MCF 10A (cell line): ENCODE measurements around the gene KRTCAP2. TPM values are rescaled to one million over a fixed set of nuclear protein-coding genes. Genes with fewer than 3 reads are reported as not detected.
"Not testable (repeated sequence)": the region's sequence is repeated elsewhere in the genome, so short reads cannot be mapped to it uniquely, and the experiment has no call there.

Experiments used
- BruUV-seq: library from RNA; stranded (reverse); fragments of 400-500 nt; replicated peaks from 2 replicates; lab custom pipeline; 2021; lab: Mats Ljungman, UMichigan
- CTCF ChIA-PET: fragments of 300-600 bp; sonication (Branson Sonifier 250); formaldehyde crosslinking; extraction: SDS; loops from one replicate; lab custom pipeline; 2021; ENCODE audit warnings: antibody characterized with exemption, inconsistent platforms; lab: Yijun Ruan, JAX
- POLR2A ChIA-PET: fragments of 300-600, 350-650 bp; sonication (Branson Sonifier 250); formaldehyde crosslinking; extraction: SDS; loops from one replicate; lab custom pipeline; 2020; ENCODE audit warnings: antibody characterized with exemption, inconsistent platforms; lab: Yijun Ruan, JAX
- DNase-seq: peaks from one replicate; pipeline ENCODE4 v3.0.0-alpha.2; 2018; ENCODE audit not compliant: unreplicated experiment
- H3K27ac Mint-ChIP-seq: one replicate; pipeline ENCODE4 v1.8.0; 2022; ENCODE audit warnings: mild to moderate bottlenecking, low read depth, mixed read lengths; ENCODE audit not compliant: unreplicated experiment
- H3K27me3 Mint-ChIP-seq: one replicate; pipeline ENCODE4 v1.8.0; 2022; ENCODE audit warnings: mixed read lengths; ENCODE audit not compliant: insufficient read depth, unreplicated experiment
- H3K36me3 Mint-ChIP-seq: one replicate; pipeline ENCODE4 v1.8.0; 2022; ENCODE audit warnings: mild to moderate bottlenecking, moderate library complexity, mixed read lengths; ENCODE audit not compliant: insufficient read depth, unreplicated experiment
- H3K4me1 Mint-ChIP-seq: one replicate; pipeline ENCODE4 v1.8.0; 2022; ENCODE audit warnings: mixed read lengths; ENCODE audit not compliant: insufficient read depth, unreplicated experiment
- H3K4me3 Mint-ChIP-seq: one replicate; pipeline ENCODE4 v1.8.0; 2022; ENCODE audit warnings: mild to moderate bottlenecking, moderate library complexity, mixed read lengths; ENCODE audit not compliant: unreplicated experiment
- H3K9me3 Mint-ChIP-seq: one replicate; pipeline ENCODE4 v1.8.0; 2022; ENCODE audit warnings: mixed read lengths; ENCODE audit not compliant: unreplicated experiment
- intact Hi-C: fragments of 100-400 bp; cut with micrococcal nuclease; formaldehyde crosslinking; loops from 2 replicates; pipeline ENCODE4 v1.14.1; 2022
- total RNA-seq: library from RNA; stranded (reverse); gene quantifications from 2 replicates; pipeline ENCODE4 v1.2.3, GENCODE V29; 2022
- TF ChIP-seq, protein P1 (sequence below): fragments of 200-600 bp; IDR thresholded peaks from one replicate; pipeline ENCODE4 v1.8.0; 2022; ENCODE audit warnings: antibody characterized with exemption, mild to moderate bottlenecking; ENCODE audit not compliant: unreplicated experiment

KRTCAP2 gene
- total RNA-seq, 1 experiment from 2014 or later, result 313 TPM

DNA sequence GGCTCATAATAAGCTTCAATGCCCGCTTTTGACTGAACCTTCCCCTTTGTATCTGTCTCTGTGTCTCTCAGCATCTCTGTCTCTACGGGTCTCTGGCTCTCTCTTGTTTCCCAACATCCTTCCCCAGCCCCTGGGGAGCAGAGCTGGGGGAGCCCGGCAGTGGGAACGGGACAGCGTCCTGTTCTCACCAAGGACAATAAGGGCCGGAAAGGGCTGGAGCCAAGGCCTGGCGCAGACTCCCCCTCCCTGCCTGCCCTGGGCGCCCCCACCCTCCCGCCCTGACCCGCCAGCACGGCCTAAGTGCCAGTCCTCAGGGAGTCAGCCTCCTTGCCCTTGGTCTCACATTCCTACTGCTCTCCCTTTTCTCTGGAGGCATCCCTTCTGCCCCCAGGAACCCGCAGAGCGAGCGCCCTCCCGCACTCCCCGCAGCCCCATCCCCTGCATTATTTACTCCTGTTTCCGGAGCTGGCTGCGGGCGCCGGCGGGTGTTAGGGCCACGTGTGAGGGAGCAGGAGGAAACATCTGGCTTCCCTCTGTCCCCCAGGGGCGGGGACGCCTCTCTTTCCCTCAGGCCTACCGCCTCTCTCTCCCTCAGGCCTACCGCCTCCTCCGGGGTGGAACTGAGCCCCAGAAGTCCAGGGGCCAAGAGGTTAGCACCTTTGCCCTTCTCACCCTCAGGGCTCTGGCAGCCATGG lies 6.5 kb downstream of the KRTCAP2 start:
- Mint-ChIP-seq H3K4me3 (no peak overlapping the region), H3K9me3 (no peaks in the 10 kb centered on the region), H3K36me3 (peaks cover 25% of the 10 kb centered on the region), H3K27ac (no peak overlapping the region), H3K27me3 (no peaks in the 10 kb centered on the region), H3K4me1 (peaks cover 15% of the 10 kb centered on the region)
- intact Hi-C loops, result loop anchor here (1.0 kb wide), 2 partner anchors 39 to 72 kb away; partner anchors contain the start of gene EFNA1
- CTCF ChIA-PET, result interaction anchor here (0.6 to 14.5 kb wide), 23 partner anchors 10 to 1293 kb away, joined by 3 to 380 read pairs (median 5); partner anchors contain the start of gene EFNA1
- TF ChIP-seq, protein P1, sequence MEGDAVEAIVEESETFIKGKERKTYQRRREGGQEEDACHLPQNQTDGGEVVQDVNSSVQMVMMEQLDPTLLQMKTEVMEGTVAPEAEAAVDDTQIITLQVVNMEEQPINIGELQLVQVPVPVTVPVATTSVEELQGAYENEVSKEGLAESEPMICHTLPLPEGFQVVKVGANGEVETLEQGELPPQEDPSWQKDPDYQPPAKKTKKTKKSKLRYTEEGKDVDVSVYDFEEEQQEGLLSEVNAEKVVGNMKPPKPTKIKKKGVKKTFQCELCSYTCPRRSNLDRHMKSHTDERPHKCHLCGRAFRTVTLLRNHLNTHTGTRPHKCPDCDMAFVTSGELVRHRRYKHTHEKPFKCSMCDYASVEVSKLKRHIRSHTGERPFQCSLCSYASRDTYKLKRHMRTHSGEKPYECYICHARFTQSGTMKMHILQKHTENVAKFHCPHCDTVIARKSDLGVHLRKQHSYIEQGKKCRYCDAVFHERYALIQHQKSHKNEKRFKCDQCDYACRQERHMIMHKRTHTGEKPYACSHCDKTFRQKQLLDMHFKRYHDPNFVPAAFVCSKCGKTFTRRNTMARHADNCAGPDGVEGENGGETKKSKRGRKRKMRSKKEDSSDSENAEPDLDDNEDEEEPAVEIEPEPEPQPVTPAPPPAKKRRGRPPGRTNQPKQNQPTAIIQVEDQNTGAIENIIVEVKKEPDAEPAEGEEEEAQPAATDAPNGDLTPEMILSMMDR, result no peak
- POLR2A ChIA-PET, result interaction anchor here (0.7 to 1.9 kb wide), 7 partner anchors 27 to 118 kb away, joined by 3 to 12 read pairs (median 3); partner anchors contain the start of gene DPM3
- no TSS peak for BruUV-seq
- no peak for DNase-seq

DNA sequence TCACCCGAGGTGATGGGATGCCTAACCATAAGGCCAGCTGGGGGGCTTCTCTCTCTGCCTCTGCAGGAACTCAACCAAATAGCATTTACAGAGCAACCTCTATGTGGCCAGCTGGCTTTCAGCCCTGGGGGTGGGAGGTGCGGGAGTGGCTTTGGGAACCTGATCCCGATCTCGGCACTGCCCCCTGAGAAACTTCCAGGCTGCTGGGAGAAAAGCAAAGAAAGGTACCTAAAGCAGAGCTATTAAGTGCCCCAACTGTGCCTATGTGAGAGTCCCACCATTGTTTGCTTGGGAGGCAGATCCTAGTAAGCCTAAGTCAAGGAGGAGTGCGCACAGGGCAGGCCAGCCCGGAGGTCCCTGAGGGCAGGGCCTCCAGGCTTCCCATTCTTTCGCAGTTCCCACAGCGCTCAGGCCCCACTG lies 7.0 kb downstream of the KRTCAP2 start:
- CTCF ChIA-PET, result interaction anchor here (0.5 to 14.5 kb wide), 17 partner anchors 10 to 685 kb away, joined by 3 to 380 read pairs (median 4); no protein-coding TSS in a partner anchor

DNA sequence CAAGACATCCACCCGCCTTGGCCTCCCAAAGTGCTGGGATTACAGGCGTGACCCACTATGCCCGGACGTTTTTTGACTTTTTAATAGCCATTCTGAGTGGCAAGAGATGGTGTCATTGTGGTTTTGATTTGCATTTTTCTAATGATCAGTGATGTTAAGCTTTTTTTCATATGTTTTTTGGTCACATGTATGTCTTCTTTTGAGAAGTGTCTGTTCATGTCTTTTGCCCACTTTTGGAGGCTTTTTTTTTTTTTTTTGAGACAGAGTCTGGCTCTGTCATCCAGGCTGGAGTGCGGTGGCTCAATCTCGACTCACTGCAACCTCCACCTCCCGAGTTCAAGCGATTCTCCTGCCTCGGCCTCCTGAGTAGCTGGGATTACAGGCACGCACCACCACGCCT lies 8.5 kb downstream of the KRTCAP2 start:
- BruUV-seq, H3K9me3 Mint-ChIP-seq, intact Hi-C loops, H3K4me1 Mint-ChIP-seq, DNase-seq, H3K4me3 Mint-ChIP-seq, H3K36me3 Mint-ChIP-seq, H3K27ac Mint-ChIP-seq, H3K27me3 Mint-ChIP-seq: not testable (repeated sequence)
- ChIA-PET CTCF (interaction anchor here (0.6 to 14.5 kb wide), 7 partner anchors 8 to 74 kb away, joined by 3 to 380 read pairs (median 4); partner anchors contain the start of gene KRTCAP2), POLR2A (interaction anchor here (0.6 to 2.3 kb wide), 2 partner anchors 8 to 55 kb away, joined by 3 to 7 read pairs; partner anchors contain the start of gene KRTCAP2)

More for the DNA sequence above, 7.0 kb downstream of the KRTCAP2 start:
- no peak overlapping the region for H3K27ac Mint-ChIP-seq
- DNase-seq, result no peak
- TF ChIP-seq, protein P1, result no peak
- peaks cover 20% of the 10 kb centered on the region for H3K36me3 Mint-ChIP-seq
- intact Hi-C loops, result no loop called here
- peaks cover 15% of the 10 kb centered on the region for H3K4me1 Mint-ChIP-seq
- H3K27me3 Mint-ChIP-seq, result no peaks in the 10 kb centered on the region
- BruUV-seq, result no TSS peak
- no peak overlapping the region for H3K4me3 Mint-ChIP-seq
- POLR2A ChIA-PET, result interaction anchor here (1.4 kb wide), 1 partner anchor 40 kb away, joined by 3 read pairs; no protein-coding TSS in a partner anchor
- H3K9me3 Mint-ChIP-seq, result no peaks in the 10 kb centered on the region

DNA sequence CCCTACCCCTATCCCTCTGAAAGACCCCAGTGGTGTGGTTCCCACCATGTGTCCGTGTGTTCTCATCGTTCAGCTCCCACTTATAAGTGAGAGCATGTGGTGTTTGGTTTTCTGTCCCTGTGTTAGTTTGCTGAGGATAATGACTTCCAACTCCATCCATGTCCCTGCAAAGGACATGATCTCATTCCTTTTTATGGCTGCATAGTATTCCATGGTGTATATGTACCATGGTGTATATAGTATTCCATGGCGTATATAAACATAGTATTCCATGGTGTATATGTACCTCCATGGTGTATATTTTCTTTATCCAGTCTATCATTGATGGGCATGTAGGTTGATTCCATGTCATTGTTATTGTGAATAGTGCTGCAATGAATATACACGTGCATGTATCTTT lies 9.3 kb downstream of the KRTCAP2 start:
- H3K4me3 Mint-ChIP-seq, H3K36me3 Mint-ChIP-seq, H3K27me3 Mint-ChIP-seq, BruUV-seq, H3K9me3 Mint-ChIP-seq, DNase-seq, H3K27ac Mint-ChIP-seq, H3K4me1 Mint-ChIP-seq, intact Hi-C loops: not testable (repeated sequence)
- POLR2A ChIA-PET, result interaction anchor here (0.6 to 2.3 kb wide), 4 partner anchors 9 to 54 kb away, joined by 3 to 7 read pairs (median 4); partner anchors contain the start of gene KRTCAP2
- CTCF ChIA-PET, result interaction anchor here (0.6 to 14.5 kb wide), 6 partner anchors 9 to 218 kb away, joined by 3 to 380 read pairs (median 4); partner anchors contain the start of gene KRTCAP2

DNA sequence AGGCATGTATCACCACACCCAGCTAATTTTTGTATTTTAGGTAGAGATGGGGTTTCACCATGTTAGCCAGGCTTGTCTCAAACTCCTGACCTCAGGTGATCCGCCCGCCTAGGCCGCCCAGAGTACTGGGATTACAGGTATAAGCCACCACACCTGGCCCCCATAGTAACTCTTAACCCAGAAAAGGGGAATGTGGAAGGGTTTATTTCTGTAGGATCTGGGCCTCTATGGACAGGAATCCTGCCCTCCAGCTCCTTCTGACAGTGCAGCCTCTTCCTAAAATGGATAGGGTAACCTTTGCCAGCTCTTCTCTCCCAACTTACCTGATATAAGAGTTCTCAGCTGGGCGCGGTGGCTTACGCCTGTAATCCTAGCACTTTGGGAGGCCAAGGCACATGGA lies 10.5 kb downstream of the KRTCAP2 start:
- H3K4me1 Mint-ChIP-seq, H3K27ac Mint-ChIP-seq, DNase-seq, H3K36me3 Mint-ChIP-seq, H3K27me3 Mint-ChIP-seq, BruUV-seq, intact Hi-C loops, H3K4me3 Mint-ChIP-seq, H3K9me3 Mint-ChIP-seq: not testable (repeated sequence)
- POLR2A ChIA-PET, result interaction anchor here (1.5 kb wide), 1 partner anchor 23 kb away, joined by 4 read pairs; no protein-coding TSS in a partner anchor
- CTCF ChIA-PET, result interaction anchor here (0.6 to 14.5 kb wide), 6 partner anchors 10 to 116 kb away, joined by 3 to 380 read pairs (median 6); partner anchors contain the start of gene KRTCAP2
